NCI-H510A treated with DMSO at 0.1 percent for 48 hours (cell line): ENCODE results near the gene GABRD.

ENCODE experiments used
- DNase-seq: peaks from one replicate; lab custom pipeline; 2025; lab: John Stamatoyannopoulos, UW

Gene GABRD

GRCh38 chr1:2053784-2054376 is 34.7 kb downstream of the GABRD start:
- DNase-seq = no peak

GRCh38 chr1:2054560-2054959 is 35.4 kb downstream of the GABRD start:
- no peak for DNase-seq

DNA sequence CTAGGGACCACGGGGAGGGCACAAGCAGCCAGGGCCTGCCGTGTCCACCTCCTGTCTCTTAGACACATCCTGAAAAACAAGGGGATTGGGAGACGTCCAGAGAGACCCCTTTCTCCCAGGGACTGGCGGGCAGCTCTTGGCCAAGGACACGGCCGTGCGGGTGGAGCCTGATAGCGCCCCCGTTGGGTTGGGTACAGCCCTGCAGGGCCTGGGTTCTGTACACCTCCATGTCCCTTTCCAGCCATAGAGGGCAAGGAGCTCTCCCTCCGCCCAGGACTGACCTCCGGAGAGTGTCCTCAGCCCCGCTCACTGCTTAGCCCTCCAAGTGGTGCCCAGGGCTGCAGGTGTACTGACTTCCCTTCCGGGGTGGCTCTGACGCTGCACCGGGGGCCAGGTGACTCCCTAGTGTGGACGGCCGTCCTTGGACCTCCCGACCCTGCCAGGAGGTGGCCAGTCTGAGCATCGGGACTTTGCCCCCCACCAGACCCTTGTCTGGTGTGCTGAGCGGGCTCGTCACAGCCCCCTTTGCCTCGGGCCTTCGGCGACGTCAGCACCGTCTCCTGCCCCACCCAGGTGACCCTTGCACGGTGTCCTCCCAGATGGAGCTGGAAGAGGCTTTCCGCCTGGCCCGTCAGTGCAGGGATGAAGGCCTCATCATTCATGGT is 36.9 kb downstream of the GABRD start:
- no peak for DNase-seq

GRCh38 chr1:2056955-2057590 is 37.9 kb downstream of the GABRD start:
- no peak for DNase-seq

DNA sequence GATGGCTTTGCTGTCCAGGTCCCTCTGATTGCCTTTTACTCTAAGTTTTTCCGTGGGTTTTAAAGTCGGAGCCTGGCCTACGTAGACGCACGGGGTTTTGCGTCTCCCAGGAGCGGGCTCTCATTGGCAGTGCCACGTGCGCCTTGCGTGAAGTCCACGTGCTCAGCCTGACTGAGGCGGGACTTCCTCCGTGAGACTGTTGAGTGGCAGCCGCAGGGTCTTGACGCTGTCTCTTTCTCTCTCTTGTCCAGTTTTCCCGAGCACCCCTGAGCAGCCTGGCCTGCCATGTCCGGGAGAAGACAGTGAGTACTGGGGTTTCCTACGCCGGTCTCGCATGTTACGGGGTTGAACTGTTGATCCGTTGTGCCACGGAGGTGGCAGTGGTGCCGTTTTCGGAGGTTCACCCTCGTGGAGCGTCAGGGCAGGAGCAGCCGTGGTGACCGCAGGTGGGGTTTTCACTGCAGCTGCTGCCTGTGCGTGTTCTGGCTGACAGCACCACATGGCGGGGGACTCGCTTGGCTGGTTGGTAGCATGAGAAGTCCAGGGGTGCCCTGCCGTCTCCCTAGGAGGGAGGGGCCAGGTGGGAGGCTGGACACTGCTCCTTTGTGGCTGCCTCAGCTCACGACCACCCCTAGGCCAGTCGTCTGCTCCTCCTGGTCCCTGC is 40.3 kb downstream of the GABRD start:
- DNase-seq = no peak

DNA sequence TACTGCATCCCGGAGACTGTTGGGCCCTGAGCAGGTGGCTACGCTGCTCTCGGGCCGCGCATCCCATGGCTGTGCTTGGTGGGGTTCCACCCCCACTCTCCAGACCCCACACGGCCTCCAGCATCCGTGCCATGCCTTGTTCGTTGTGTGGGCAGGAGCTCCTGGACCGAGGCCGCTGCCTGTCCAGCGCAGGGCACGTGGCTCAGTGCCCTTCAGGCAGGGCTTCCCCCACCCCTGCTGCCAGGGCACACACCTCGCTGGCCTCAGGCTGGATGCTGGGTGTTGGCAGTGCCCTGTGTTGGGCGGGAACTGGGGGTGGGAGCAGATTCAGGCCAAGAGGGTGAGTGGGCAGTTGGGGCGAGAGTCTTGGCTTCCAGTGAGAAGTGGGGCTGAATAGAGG is 40.9 kb downstream of the GABRD start:
- no peak for DNase-seq

GRCh38 chr1:2060535-2060934 is 41.4 kb downstream of the GABRD start:
- DNase-seq = no peak

- DNase-seq = no peak
Measured at GRCh38 chr1:2061065-2061778, 42.1 kb downstream of the GABRD start.

- DNase-seq = no peak
Measured at GRCh38 chr1:2065699-2066098, 46.6 kb downstream of the GABRD start.

DNA sequence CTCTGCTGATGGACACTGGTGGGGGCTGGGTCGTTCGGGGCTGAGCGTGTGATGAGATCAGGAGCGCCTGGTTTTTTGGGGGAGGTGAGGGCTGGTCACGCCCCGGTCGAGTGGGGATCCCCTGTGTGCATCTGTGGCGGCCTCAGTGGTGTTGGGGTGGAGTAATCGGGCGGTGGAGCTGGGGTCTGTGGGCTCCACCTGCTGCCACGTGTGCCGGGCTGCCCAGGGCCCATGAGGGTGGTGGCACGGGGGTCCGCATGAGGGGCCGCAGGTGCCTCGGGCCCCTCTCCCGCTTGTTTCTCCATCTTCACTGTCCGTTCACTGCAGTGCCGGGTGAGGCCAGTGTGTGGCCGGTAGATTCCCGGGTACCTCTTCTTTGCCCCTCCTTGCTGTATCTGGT is 48.2 kb downstream of the GABRD start:
- DNase-seq = no peak

GRCh38 chr1:2067981-2068380 is 48.8 kb downstream of the GABRD start:
- DNase-seq = no peak

GRCh38 chr1:2068951-2069350 is 49.8 kb downstream of the GABRD start:
- no peak for DNase-seq

GRCh38 chr1:2070016-2070415 is 50.9 kb downstream of the GABRD start:
- no peak for DNase-seq

GRCh38 chr1:2070800-2071530 is 51.8 kb downstream of the GABRD start:
- DNase-seq = no peak

- DNase-seq = no peak
Measured at GRCh38 chr1:2072109-2072806, 53.1 kb downstream of the GABRD start.

GRCh38 chr1:2072891-2073290 is 53.7 kb downstream of the GABRD start:
- DNase-seq = no peak

DNA sequence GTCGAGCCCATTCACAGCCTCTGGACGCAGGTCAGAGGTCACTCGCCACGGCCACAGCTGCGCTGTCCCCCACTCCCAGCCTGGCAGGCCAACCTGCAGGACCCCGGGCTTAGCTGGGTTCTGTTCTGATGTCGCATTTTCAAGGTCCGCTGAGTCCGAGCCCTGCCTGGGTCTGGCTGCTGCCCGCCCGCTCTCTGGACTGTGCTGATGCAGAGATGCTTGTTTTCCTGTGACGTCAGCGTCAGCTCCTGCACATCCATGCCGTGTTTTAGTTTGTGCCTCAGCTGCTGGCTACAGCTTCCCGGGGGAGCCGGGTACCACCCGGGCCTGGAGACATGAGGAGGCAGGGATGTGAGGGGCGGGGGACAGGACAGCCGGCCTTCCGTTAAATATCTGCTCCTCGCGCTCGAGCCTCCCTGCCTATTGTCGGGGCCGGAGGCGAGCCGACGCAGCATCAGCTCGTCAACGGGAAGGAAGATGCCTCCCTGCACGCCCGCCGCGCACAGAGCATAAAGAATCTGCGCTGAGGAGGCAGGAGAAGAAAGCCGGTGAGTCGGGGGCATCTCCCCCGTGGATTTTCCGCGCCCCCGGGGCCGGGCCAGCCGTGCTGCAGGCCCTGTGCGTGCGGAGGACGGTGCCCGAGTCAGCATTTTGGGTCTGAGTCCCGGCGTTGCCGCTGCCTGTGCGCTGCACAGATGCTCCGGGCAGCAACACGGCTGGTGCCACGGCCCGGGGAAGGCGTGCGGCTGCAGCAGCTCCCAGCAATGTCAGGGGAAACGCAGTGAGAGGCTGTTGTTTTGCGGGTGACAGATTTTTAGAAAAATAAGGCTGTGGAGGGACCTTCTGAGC is 54.5 kb downstream of the GABRD start:
- DNase-seq = no peak

DNA sequence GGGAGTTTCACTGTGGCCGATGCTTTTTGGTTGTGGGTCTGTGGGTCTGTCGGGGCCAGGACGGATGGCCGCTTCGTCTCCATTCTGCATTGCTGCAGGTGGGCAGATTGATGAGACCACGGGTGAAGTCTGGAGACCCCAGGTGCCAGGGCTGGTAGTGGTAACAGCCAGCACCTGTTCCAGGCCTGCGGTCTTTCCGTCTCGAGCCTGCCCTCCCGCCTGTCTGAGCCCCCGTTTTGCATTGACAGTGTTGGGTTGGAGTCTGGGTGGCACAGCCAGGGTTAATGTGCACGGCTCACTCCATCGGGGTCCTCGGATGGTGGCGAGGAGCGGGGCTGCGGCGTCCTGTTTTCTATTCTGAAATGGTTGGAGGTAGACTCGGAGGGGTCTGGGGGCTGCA is 55.3 kb downstream of the GABRD start:
- no peak for DNase-seq

- DNase-seq = no peak
Measured at GRCh38 chr1:2074944-2075740, 56.0 kb downstream of the GABRD start.
